HG03575 (cell line): Measurements from ENCODE around the gene RNASE1.

ENCODE experiments used
- ATAC-seq: cut with Tn5 transposase; IDR thresholded peaks from one replicate; pipeline ENCODE4 v1.9.1; 2021; ENCODE audit not compliant: unreplicated experiment, insufficient number of reproducible peaks, low FRiP score; ENCODE audit errors: extremely low read depth

The RNASE1 gene

GRCh38 chr14:20811986-20812975 lies 9.6 kb upstream of the RNASE1 start:
- ATAC-seq, result no peak

GRCh38 chr14:20809917-20810316 lies 7.3 kb upstream of the RNASE1 start:
- no peak for ATAC-seq

- ATAC-seq, result no peak
Observed at GRCh38 chr14:20808162-20808483, 5.5 kb upstream of the RNASE1 start.

- no peak for ATAC-seq
Observed at GRCh38 chr14:20807304-20808161, 4.9 kb upstream of the RNASE1 start.

- ATAC-seq, result no peak
Observed at GRCh38 chr14:20805485-20805884, 2.8 kb upstream of the RNASE1 start.

- no peak for ATAC-seq
Observed at GRCh38 chr14:20803223-20803622, 579 bp upstream of the RNASE1 start.

- no peak for ATAC-seq
Observed at GRCh38 chr14:20801726-20802125, 918 bp downstream of the RNASE1 start.

GRCh38 chr14:20799892-20800544 lies 2.6 kb downstream of the RNASE1 start:
- ATAC-seq, result no peak

- ATAC-seq, result no peak
Observed at GRCh38 chr14:20799456-20799891, 3.2 kb downstream of the RNASE1 start.

GRCh38 chr14:20798932-20799331 lies 3.7 kb downstream of the RNASE1 start:
- no peak for ATAC-seq

- no peak for ATAC-seq
Observed at GRCh38 chr14:20798318-20798717, 4.3 kb downstream of the RNASE1 start.

GRCh38 chr14:20797164-20797563 lies 5.5 kb downstream of the RNASE1 start:
- ATAC-seq, result no peak

GRCh38 chr14:20794644-20795369 lies 7.8 kb downstream of the RNASE1 start:
- no peak for ATAC-seq

GRCh38 chr14:20792556-20792955 lies 10.1 kb downstream of the RNASE1 start:
- ATAC-seq, result no peak

- no peak for ATAC-seq
Observed at GRCh38 chr14:20791597-20791996, 11.0 kb downstream of the RNASE1 start.

GRCh38 chr14:20791187-20791586 lies 11.5 kb downstream of the RNASE1 start:
- no peak for ATAC-seq

- ATAC-seq, result no peak
Observed at GRCh38 chr14:20790464-20791116, 12.1 kb downstream of the RNASE1 start.

- no peak for ATAC-seq
Observed at GRCh38 chr14:20789230-20789813, 13.3 kb downstream of the RNASE1 start.
